ENCODE data around the gene KLHL10. TPM values are rescaled to one million over a fixed set of nuclear protein-coding genes. Genes with fewer than 3 reads are reported as not detected.

KLHL10 gene
- total and polyA plus RNA-seq, 8 donors: 0.06 to 0.43 (median 0.23) TPM; not detected in 2

GRCh38 chr17:41882756-41883155 is 45.1 kb downstream of the KLHL10 start:
- no peaks in the 10 kb centered on the region for H3K9me3 ChIP-seq
- DNase-seq (no peak), ATAC-seq (no peak)
- intact Hi-C loops (cut with DNase I): no loop called here
- H3K27me3 ChIP-seq: no peaks in the 10 kb centered on the region
- no peak for TF ChIP-seq CTCF (IDR thresholded peaks at IDR 0.05)
- H3K4me1 ChIP-seq: no peaks in the 10 kb centered on the region
- H3K4me3 ChIP-seq: no peak overlapping the region
- H3K36me3 ChIP-seq: peaks cover 0 to 100% of the 10 kb centered on the region in 2 donors
- no peak overlapping the region for H3K27ac ChIP-seq

GRCh38 chr17:41885733-41886132 is 48.1 kb downstream of the KLHL10 start:
- H3K27me3 ChIP-seq: no peaks in the 10 kb centered on the region
- H3K27ac ChIP-seq: no peak overlapping the region
- H3K4me3 ChIP-seq: no peak overlapping the region
- intact Hi-C loops (cut with DNase I): no loop called here
- peaks cover 0 to 100% of the 10 kb centered on the region in 2 donors for H3K36me3 ChIP-seq
- H3K9me3 ChIP-seq: no peaks in the 10 kb centered on the region
- ATAC-seq (no peak), DNase-seq (no peak)
- H3K4me1 ChIP-seq: no peaks in the 10 kb centered on the region
- TF ChIP-seq CTCF (IDR thresholded peaks at IDR 0.05): no peak

GRCh38 chr17:41888332-41888965 is 50.8 kb downstream of the KLHL10 start:
- Histone ChIP-seq H3K27ac (no peak overlapping the region), H3K9me3 (no peaks in the 10 kb centered on the region), H3K27me3 (no peaks in the 10 kb centered on the region), H3K36me3 (peaks cover 0 to 100% of the 10 kb centered on the region in 2 donors), H3K4me3 (no peak overlapping the region), H3K4me1 (no peaks in the 10 kb centered on the region)
- DNase-seq: no peak
- no peak for ATAC-seq
- no peak for TF ChIP-seq CTCF (IDR thresholded peaks at IDR 0.05)
- intact Hi-C loops (cut with DNase I): no loop called here

- no peaks in the 10 kb centered on the region for H3K4me1 ChIP-seq
- TF ChIP-seq CTCF (IDR thresholded peaks at IDR 0.05): no peak
- no peaks in the 10 kb centered on the region for H3K27me3 ChIP-seq
- DNase-seq: no peak
- peaks cover 0 to 100% of the 10 kb centered on the region in 2 donors for H3K36me3 ChIP-seq
- intact Hi-C loops (cut with DNase I): no loop called here
- H3K27ac ChIP-seq: no peak overlapping the region
- no peaks in the 10 kb centered on the region for H3K9me3 ChIP-seq
- ATAC-seq: no peak
- no peak overlapping the region for H3K4me3 ChIP-seq
Observed at GRCh38 chr17:41891135-41892020, 53.8 kb downstream of the KLHL10 start.

GRCh38 chr17:41892021-41892376 is 54.4 kb downstream of the KLHL10 start:
- ATAC-seq (no peak), DNase-seq (no peak)
- no peak overlapping the region for H3K4me3 ChIP-seq
- H3K27me3 ChIP-seq: no peaks in the 10 kb centered on the region
- intact Hi-C loops (cut with DNase I): no loop called here
- H3K27ac ChIP-seq: no peak overlapping the region
- no peaks in the 10 kb centered on the region for H3K4me1 ChIP-seq
- peaks cover 0 to 100% of the 10 kb centered on the region in 2 donors for H3K36me3 ChIP-seq
- no peak for TF ChIP-seq CTCF (IDR thresholded peaks at IDR 0.05)
- H3K9me3 ChIP-seq: no peaks in the 10 kb centered on the region
